GM23338 (cell line): Measurements from ENCODE around the gene NOSTRIN. TPM values are rescaled to one million over a fixed set of nuclear protein-coding genes. Genes with fewer than 3 reads are reported as not detected.

Source experiments
- ATAC-seq: fragments of 200-7000 bp; cut with Tn5 transposase; 3 replicates; pipeline ENCODE4 v1.9.1; 2020
- DNase-seq: peaks from one replicate; pipeline ENCODE4 v3.0.0-alpha.2; 2015; ENCODE audit warnings: low spot score
- H2AFZ ChIP-seq: fragments of 200-600 bp; sonication (generic); 2 replicates; pipeline ENCODE4 v1.8.0; 2016; ENCODE audit warnings: antibody characterized with exemption, mild to moderate bottlenecking, moderate library complexity
- H3F3A ChIP-seq: fragments of 200-600 bp; sonication (generic); replicated peaks from 2 replicates; pipeline ENCODE4 v1.8.0; 2017; ENCODE audit warnings: antibody characterized with exemption, mixed run types, low read depth
- H3K27ac ChIP-seq: fragments of 200-600 bp; sonication (generic); 2 replicates; pipeline ENCODE4 v1.6.1; 2016; ENCODE audit warnings: low read depth
- H3K27me3 ChIP-seq: fragments of 200-600 bp; sonication (generic); 2 replicates; pipeline ENCODE4 v1.8.0; 2016; ENCODE audit warnings: mild to moderate bottlenecking, mixed run types, moderate library complexity; ENCODE audit not compliant: insufficient read depth
- H3K36me3 ChIP-seq: fragments of 200-600 bp; sonication (generic); 2 replicates; pipeline ENCODE4 v1.8.0; 2016; ENCODE audit warnings: mild to moderate bottlenecking; ENCODE audit not compliant: insufficient read depth
- H3K4me1 ChIP-seq: fragments of 200-600 bp; sonication (generic); 2 replicates; pipeline ENCODE4 v1.8.0; 2016; ENCODE audit warnings: mild to moderate bottlenecking, moderate library complexity; ENCODE audit not compliant: insufficient read depth
- H3K4me2 ChIP-seq: fragments of 200-600 bp; sonication (generic); 2 replicates; pipeline ENCODE4 v1.7.1; 2017; ENCODE audit warnings: mixed run types
- H3K4me3 ChIP-seq: fragments of 200-600 bp; sonication (generic); 2 replicates; pipeline ENCODE4 v1.6.1; 2016; ENCODE audit warnings: mixed run types
- H3K79me2 ChIP-seq: fragments of 200-600 bp; sonication (generic); replicated peaks from 2 replicates; pipeline ENCODE4 v1.8.0; 2017; ENCODE audit warnings: mild to moderate bottlenecking; ENCODE audit not compliant: insufficient read depth
- H3K9me2 ChIP-seq: fragments of 200-600 bp; sonication (generic); 2 replicates; pipeline ENCODE4 v1.8.0; 2017; ENCODE audit not compliant: insufficient read depth
- H4K20me1 ChIP-seq: fragments of 200-600 bp; sonication (generic); replicated peaks from 2 replicates; pipeline ENCODE4 v1.8.0; 2017; ENCODE audit warnings: mild to moderate bottlenecking; ENCODE audit not compliant: insufficient read depth
- H3K27ac Mint-ChIP-seq: 2 replicates; pipeline ENCODE4 v1.8.0; 2020; ENCODE audit warnings: inconsistent platforms, mild to moderate bottlenecking, moderate library complexity, mixed read lengths
- H3K27me3 Mint-ChIP-seq: 3 replicates; pipeline ENCODE4 v1.8.0; 2022; ENCODE audit warnings: low read depth, mild to moderate bottlenecking, moderate library complexity, mixed read lengths, inconsistent platforms; ENCODE audit not compliant: insufficient read depth, poor library complexity
- H3K36me3 Mint-ChIP-seq: 3 replicates; pipeline ENCODE4 v1.8.0; 2021; ENCODE audit warnings: low read depth, mild to moderate bottlenecking, inconsistent platforms, moderate library complexity, mixed read lengths
- H3K4me1 Mint-ChIP-seq: 3 replicates; pipeline ENCODE4 v1.8.0; 2020; ENCODE audit warnings: mild to moderate bottlenecking, inconsistent platforms, mixed read lengths
- H3K4me3 Mint-ChIP-seq: 3 replicates; pipeline ENCODE4 v1.8.0; 2021; ENCODE audit warnings: moderate library complexity, mild to moderate bottlenecking, inconsistent platforms, mixed read lengths
- H3K9me3 Mint-ChIP-seq: 3 replicates; pipeline ENCODE4 v1.8.0; 2020; ENCODE audit warnings: moderate library complexity, mild to moderate bottlenecking, inconsistent platforms, mixed read lengths
- CREB1 ChIP-seq: fragments of 250-450 bp; sonication (Bioruptor Pico); IDR thresholded peaks from 2 replicates; pipeline ENCODE4 v1.5.0; 2020; ENCODE audit warnings: low read depth, mild to moderate bottlenecking, moderate library complexity
- EZH2phosphoT487 ChIP-seq: fragments of 200-600 bp; sonication (generic); IDR thresholded peaks from one replicate; pipeline ENCODE4 v1.8.1; 2018; ENCODE audit warnings: antibody characterized with exemption; ENCODE audit not compliant: unreplicated experiment
- NANOG ChIP-seq: IDR thresholded peaks from 2 replicates; pipeline ENCODE4 v1.6.1; 2016; ENCODE audit warnings: antibody characterized with exemption, borderline replicate concordance
- POLR2AphosphoS5 ChIP-seq: IDR thresholded peaks from 2 replicates; pipeline ENCODE4 v1.6.1; 2016; ENCODE audit warnings: antibody characterized with exemption, low read depth
- STAT1 ChIP-seq: IDR thresholded peaks from one replicate; pipeline ENCODE4 v1.6.1; 2016; ENCODE audit warnings: antibody characterized with exemption; ENCODE audit not compliant: unreplicated experiment
- ZNF114 ChIP-seq: fragments of 250-450 bp; sonication (Bioruptor Pico); IDR thresholded peaks from 2 replicates; pipeline ENCODE4 v1.5.0; 2020; ENCODE audit warnings: mild to moderate bottlenecking, moderate library complexity
- polyA plus RNA-seq: library from polyadenylated mRNA; unstranded; fragments of >200 nt; fragmentation: Nextera tagmentation; extraction: Ambion mirVana; gene quantifications from 2 replicates; pipeline ENCODE4 v1.2.1, GENCODE V29; 2016
- total RNA-seq: library from RNA; depleted of rRNA; stranded (reverse); fragments of >200 nt; shearing (Covaris generic); gene quantifications from 2 replicates; pipeline ENCODE4 v1.2.3, GENCODE V29; 2014; rRNA removed
- TF ChIP-seq, protein P1 (sequence below), 2 experiments: fragments of 200-600 bp in 1 of 2; sonication (generic) in 1 of 2; conservative IDR thresholded peaks; 2 replicates each; pipeline versions ENCODE4 v1.5.1 to v1.6.1; 2016 to 2017; ENCODE audit warnings: antibody characterized with exemption in 2 of 2, low read depth in 2 of 2, mild to moderate bottlenecking in 2 of 2, moderate library complexity in 1 of 2
- TF ChIP-seq, protein P2 (sequence below): IDR thresholded peaks from one replicate; pipeline ENCODE4 v1.6.1; 2018; ENCODE audit warnings: antibody characterized with exemption; ENCODE audit not compliant: unreplicated experiment

The NOSTRIN gene
- total and polyA plus RNA-seq, 2 experiments from 2014 or later, result 1.8 TPM; not detected in 1

DNA sequence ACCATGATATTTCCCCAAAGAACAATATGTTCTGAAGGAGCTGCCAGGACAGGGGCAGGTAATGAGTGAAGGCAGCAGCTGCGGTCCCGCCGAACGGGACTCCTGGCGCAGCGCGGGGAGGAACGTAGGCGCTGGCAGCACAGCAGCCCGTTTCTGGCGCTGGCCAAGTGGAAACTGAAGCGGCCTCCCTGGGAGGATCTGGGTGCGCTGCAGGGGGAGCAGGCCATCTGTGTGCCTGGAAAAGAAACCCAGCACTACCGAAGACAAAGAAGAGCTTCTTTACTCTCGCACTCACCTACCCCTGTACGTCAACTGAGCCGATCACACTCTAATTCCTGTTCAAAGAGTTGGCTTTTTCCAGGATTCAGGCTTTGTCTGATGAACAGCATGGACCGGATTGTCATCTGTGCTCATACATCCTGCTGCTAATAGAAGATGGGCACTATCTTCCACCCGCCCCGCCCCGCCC lies 110.5 kb downstream of the NOSTRIN start:
- Histone ChIP-seq H3K4me1 (peaks cover 58% of the 10 kb centered on the region), H3K27ac (no peak overlapping the region), H3K9me2 (0 out of 2 replicates have a peak, but pooled peaks cover 4% of the 10 kb centered on the region), H4K20me1 (no peaks in the 10 kb centered on the region), H3K79me2 (no peaks in the 10 kb centered on the region), H3K36me3 (peaks cover 9% of the 10 kb centered on the region; the same call in 1 of the 2 replicates), H3K27me3 (peaks cover 8% of the 10 kb centered on the region; the same call in 1 of the 2 replicates), H3F3A (0 out of 2 replicates have a peak, but pooled peaks cover 6% of the 10 kb centered on the region), H3K4me2 (peak overlapping the region; percentile 68), H3K4me3 (peak overlapping the region; percentile 42), H2AFZ (peak overlapping the region; percentile 82)
- Mint-ChIP-seq H3K9me3 (peaks cover 11% of the 10 kb centered on the region; the same call in 2 of the 3 replicates), H3K27ac (no peak overlapping the region), H3K4me1 (peaks cover 52% of the 10 kb centered on the region), H3K27me3 (peaks cover 16% of the 10 kb centered on the region), H3K36me3 (peaks cover 11% of the 10 kb centered on the region; the same call in 2 of the 3 replicates), H3K4me3 (peak overlapping the region; percentile 46; the same call in 2 of the 3 replicates)
- DNase-seq (peak; percentile 72), ATAC-seq (peak; percentile 87)
- TF ChIP-seq ZNF114, result no peak
- no peak for TF ChIP-seq POLR2AphosphoS5
- TF ChIP-seq, protein P1, sequence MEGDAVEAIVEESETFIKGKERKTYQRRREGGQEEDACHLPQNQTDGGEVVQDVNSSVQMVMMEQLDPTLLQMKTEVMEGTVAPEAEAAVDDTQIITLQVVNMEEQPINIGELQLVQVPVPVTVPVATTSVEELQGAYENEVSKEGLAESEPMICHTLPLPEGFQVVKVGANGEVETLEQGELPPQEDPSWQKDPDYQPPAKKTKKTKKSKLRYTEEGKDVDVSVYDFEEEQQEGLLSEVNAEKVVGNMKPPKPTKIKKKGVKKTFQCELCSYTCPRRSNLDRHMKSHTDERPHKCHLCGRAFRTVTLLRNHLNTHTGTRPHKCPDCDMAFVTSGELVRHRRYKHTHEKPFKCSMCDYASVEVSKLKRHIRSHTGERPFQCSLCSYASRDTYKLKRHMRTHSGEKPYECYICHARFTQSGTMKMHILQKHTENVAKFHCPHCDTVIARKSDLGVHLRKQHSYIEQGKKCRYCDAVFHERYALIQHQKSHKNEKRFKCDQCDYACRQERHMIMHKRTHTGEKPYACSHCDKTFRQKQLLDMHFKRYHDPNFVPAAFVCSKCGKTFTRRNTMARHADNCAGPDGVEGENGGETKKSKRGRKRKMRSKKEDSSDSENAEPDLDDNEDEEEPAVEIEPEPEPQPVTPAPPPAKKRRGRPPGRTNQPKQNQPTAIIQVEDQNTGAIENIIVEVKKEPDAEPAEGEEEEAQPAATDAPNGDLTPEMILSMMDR (conservative IDR thresholded peaks at IDR 0.05; ENCODE audit: low read depth in 2 of 2), result no peak
- TF ChIP-seq NANOG, result no peak
- TF ChIP-seq STAT1, result no peak

DNA sequence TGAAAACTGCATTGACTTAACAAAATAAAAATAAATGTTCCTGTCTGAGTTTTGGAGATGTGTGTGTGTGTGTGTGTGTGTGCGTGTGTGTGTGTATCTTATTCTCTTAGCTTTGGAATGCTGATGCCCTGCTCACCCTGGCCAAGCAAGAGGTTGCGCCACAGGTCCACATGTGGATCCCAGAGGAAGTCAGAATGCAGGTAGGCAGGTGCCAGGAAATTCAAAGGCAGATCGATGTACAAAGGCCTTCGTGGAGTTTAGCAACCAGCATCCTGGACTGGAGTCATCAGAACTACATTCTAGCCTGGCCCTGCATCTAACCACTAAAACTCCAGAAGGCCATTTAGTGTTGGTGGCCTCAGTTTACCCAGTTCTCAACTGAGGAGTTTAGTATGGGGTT lies 111.1 kb downstream of the NOSTRIN start:
- H3K27ac ChIP-seq, result no peak overlapping the region
- DNase-seq (no peak), ATAC-seq (no peak)
- H3K27me3 ChIP-seq, result peaks cover 8% of the 10 kb centered on the region; the same call in 1 of the 2 replicates
- Mint-ChIP-seq H3K4me1 (peaks cover 47% of the 10 kb centered on the region), H3K4me3 (no peak overlapping the region), H3K27me3 (peaks cover 15% of the 10 kb centered on the region), H3K27ac (no peak overlapping the region), H3K36me3 (peaks cover 11% of the 10 kb centered on the region; the same call in 2 of the 3 replicates), H3K9me3 (peaks cover 11% of the 10 kb centered on the region; the same call in 2 of the 3 replicates)
- peaks cover 52% of the 10 kb centered on the region for H3K4me1 ChIP-seq
- no peaks in the 10 kb centered on the region for H3K79me2 ChIP-seq
- 0 out of 2 replicates have a peak, but pooled peaks cover 4% of the 10 kb centered on the region for H3K9me2 ChIP-seq
- H3F3A ChIP-seq, result 0 out of 2 replicates have a peak, but pooled peaks cover under 1% of the 10 kb centered on the region
- H2AFZ ChIP-seq, result no peak overlapping the region
- H3K4me2 ChIP-seq, result peak overlapping the region; percentile 68
- peaks cover 9% of the 10 kb centered on the region; the same call in 1 of the 2 replicates for H3K36me3 ChIP-seq
- TF ChIP-seq EZH2phosphoT487 (no peak), POLR2AphosphoS5 (no peak), ZNF114 (no peak), CREB1 (CRISPR knock-in tag) (no peak)
- TF ChIP-seq, protein P2, sequence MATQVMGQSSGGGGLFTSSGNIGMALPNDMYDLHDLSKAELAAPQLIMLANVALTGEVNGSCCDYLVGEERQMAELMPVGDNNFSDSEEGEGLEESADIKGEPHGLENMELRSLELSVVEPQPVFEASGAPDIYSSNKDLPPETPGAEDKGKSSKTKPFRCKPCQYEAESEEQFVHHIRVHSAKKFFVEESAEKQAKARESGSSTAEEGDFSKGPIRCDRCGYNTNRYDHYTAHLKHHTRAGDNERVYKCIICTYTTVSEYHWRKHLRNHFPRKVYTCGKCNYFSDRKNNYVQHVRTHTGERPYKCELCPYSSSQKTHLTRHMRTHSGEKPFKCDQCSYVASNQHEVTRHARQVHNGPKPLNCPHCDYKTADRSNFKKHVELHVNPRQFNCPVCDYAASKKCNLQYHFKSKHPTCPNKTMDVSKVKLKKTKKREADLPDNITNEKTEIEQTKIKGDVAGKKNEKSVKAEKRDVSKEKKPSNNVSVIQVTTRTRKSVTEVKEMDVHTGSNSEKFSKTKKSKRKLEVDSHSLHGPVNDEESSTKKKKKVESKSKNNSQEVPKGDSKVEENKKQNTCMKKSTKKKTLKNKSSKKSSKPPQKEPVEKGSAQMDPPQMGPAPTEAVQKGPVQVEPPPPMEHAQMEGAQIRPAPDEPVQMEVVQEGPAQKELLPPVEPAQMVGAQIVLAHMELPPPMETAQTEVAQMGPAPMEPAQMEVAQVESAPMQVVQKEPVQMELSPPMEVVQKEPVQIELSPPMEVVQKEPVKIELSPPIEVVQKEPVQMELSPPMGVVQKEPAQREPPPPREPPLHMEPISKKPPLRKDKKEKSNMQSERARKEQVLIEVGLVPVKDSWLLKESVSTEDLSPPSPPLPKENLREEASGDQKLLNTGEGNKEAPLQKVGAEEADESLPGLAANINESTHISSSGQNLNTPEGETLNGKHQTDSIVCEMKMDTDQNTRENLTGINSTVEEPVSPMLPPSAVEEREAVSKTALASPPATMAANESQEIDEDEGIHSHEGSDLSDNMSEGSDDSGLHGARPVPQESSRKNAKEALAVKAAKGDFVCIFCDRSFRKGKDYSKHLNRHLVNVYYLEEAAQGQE, result no peak
- H3K4me3 ChIP-seq, result no peak overlapping the region
- no peaks in the 10 kb centered on the region for H4K20me1 ChIP-seq

Other genes with a start within 250 kb of the NOSTRIN start
- gene SPC25, start 87.8 kb downstream of the NOSTRIN start, total RNA-seq, result 23.4 and 24.7 TPM in 2 replicates
- 61.9 and 72.7 TPM in 2 replicates for gene SPC25, start 87.8 kb downstream of the NOSTRIN start, polyA plus RNA-seq
- gene G6PC2, start 98.7 kb downstream of the NOSTRIN start, total RNA-seq, result not detected in 2 replicates
- not detected in 2 replicates for gene G6PC2, start 98.7 kb downstream of the NOSTRIN start, polyA plus RNA-seq
- gene ABCB11, start 228.7 kb downstream of the NOSTRIN start, total RNA-seq, result not detected in 2 replicates
- gene ABCB11, start 228.7 kb downstream of the NOSTRIN start, polyA plus RNA-seq, result 0.03 TPM in 1 of 2 replicates, not detected in the other